CD4-positive, alpha-beta T cell treated with Interleukin-4 for 4 hours (primary cell): ENCODE data around the gene AQP11.
"Not testable (repeated sequence)": the region's sequence is repeated elsewhere in the genome, so short reads cannot be mapped to it uniquely, and the experiment has no call there.

ENCODE experiments used
- DNase-seq: peaks from one replicate; pipeline ENCODE4 v3.0.0-alpha.2; 2020

The AQP11 gene

GRCh38 chr11:77593883-77594282 lies 4.1 kb downstream of the AQP11 start:
- DNase-seq, result no peak

- DNase-seq, result no peak
Measured at GRCh38 chr11:77596626-77597025, 6.9 kb downstream of the AQP11 start.

GRCh38 chr11:77598195-77598594 lies 8.4 kb downstream of the AQP11 start:
- DNase-seq, result no peak

- DNase-seq, result no peak
Measured at GRCh38 chr11:77602381-77603088, 12.8 kb downstream of the AQP11 start.

- no peak for DNase-seq
Measured at GRCh38 chr11:77604281-77604680, 14.5 kb downstream of the AQP11 start.

- no peak for DNase-seq
Measured at GRCh38 chr11:77609234-77609633, 19.5 kb downstream of the AQP11 start.

GRCh38 chr11:77611921-77612320 lies 22.2 kb downstream of the AQP11 start:
- no peak for DNase-seq

GRCh38 chr11:77617892-77618291 lies 28.1 kb downstream of the AQP11 start:
- DNase-seq, result no peak

GRCh38 chr11:77619576-77620198 lies 29.9 kb downstream of the AQP11 start:
- peak; percentile 56 for DNase-seq

GRCh38 chr11:77630157-77630710 lies 40.5 kb downstream of the AQP11 start:
- no peak for DNase-seq

- not testable (repeated sequence) for DNase-seq
Measured at GRCh38 chr11:77633926-77634325, 44.2 kb downstream of the AQP11 start.

- DNase-seq, result no peak
Measured at GRCh38 chr11:77636731-77637344, 47.1 kb downstream of the AQP11 start.

GRCh38 chr11:77637345-77638165 lies 47.8 kb downstream of the AQP11 start, which contains the start of gene CLNS1A:
Gene CLNS1A (minus strand): TSS chr11:77637794. CDS start chr11:77637714, 80 bp downstream.
- DNase-seq, result peak; percentile 83

GRCh38 chr11:77642228-77642627 lies 52.5 kb downstream of the AQP11 start:
- no peak for DNase-seq

- DNase-seq, result no peak
Measured at GRCh38 chr11:77644887-77645286, 55.1 kb downstream of the AQP11 start.

- DNase-seq, result no peak
Measured at GRCh38 chr11:77647654-77648305, 58.0 kb downstream of the AQP11 start.

GRCh38 chr11:77650123-77650522 lies 60.4 kb downstream of the AQP11 start:
- no peak for DNase-seq

GRCh38 chr11:77654770-77655434 lies 65.1 kb downstream of the AQP11 start:
- DNase-seq, result no peak

- no peak for DNase-seq
Measured at GRCh38 chr11:77656362-77656761, 66.6 kb downstream of the AQP11 start.

GRCh38 chr11:77658213-77659013 lies 68.7 kb downstream of the AQP11 start:
- DNase-seq, result no peak
